GM18909 (cell line): ENCODE results near the gene KIF1C.

ENCODE experiments used
- ATAC-seq: cut with Tn5 transposase; IDR thresholded peaks from one replicate; pipeline ENCODE4 v1.9.1; 2021; ENCODE audit warnings: mild to moderate bottlenecking; ENCODE audit not compliant: unreplicated experiment, poor library complexity

KIF1C gene

DNA sequence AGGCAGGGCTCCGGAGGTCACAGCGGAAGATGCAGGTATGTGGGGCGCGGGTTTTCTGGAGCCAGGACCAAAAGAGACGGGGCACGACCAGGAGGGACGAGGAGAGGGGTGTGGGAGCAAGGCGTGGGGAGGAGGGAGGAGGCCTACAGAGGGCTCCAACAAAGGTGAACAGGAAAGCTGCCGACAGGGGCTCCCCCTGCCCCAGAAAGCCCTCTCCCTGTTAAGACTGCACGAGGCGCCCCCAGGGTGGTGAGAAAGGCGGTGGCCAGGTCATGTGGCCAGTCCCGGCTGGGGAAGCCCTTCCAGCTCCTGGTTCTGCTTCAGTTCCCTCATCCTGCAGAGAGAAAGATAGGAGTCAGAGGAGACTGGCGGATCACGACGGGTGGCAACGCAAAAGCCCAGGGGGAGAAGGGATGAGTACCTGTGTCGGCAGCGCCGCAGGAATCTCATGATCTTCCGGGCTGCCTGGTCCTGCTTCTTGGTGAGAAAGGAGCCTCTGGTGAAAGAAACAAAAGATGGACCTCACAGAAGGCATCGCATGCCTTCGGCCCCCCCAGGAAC, 29.2 kb upstream of the KIF1C start:
- no peak for ATAC-seq

GRCh38 chr17:4969047-4969550, 28.7 kb upstream of the KIF1C start:
- ATAC-seq = no peak

GRCh38 chr17:4969551-4970173, 28.1 kb upstream of the KIF1C start:
- ATAC-seq = no peak

DNA sequence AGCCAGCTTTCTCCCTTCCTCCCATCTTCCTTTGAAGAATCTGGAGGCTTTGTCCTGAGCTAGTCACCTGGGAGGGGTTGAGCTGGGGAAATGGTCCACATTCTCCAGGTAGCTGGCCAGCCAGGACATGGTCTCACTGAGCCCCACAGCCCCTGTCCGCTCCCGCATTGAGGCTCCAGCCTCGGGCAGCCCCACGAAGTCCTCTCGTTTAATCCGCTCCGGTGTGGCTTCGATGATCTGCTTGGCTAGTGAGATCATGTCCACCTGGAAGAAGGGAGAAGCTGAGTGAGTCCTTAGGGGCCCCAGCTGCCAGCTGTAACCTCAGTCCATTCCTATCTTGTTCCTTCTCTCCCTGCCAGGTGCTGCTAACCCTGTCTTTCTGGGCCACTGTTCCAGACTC, 27.5 kb upstream of the KIF1C start:
- no peak for ATAC-seq

GRCh38 chr17:4971826-4972225, 25.9 kb upstream of the KIF1C start:
- ATAC-seq = no peak

DNA sequence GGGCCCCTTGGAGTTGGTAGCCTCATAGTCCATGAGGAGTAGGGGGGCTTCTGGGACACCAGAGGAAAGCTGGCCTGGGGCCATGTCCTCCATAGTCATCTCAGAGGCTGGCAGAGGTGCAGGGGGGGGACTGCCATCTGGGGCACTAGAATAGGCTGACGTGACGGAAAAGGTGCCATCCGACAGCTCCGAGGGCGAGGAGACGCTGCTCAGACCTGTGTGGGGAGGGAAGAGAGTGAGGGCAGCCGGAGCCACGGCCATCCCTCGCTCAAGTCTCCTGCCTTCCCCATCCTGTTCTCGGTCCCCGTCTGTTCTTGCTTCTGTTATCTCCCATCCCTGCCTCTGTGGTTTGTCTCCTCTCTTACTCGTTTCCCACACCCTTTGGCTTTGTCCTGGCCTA, 25.4 kb upstream of the KIF1C start:
- ATAC-seq = no peak

DNA sequence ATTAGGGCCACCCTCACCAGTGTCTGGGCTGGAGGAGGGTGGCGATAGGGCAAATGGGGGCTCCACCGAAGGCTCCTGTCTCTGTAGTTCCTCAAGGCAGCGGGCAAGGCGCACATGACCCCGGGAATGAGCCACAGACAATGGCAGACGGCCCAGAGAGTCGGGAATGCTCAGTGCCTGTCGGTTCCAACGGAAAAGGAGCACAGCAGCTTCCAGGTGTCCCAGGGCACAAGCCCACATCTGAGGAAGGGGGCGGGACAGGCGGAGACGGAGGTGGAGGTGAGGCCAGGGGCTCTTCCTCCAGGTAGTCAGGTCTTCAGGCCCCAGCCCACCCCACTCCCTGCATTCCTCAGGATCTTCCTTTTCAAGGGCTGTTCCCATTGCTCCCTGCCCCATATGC, 25.0 kb upstream of the KIF1C start:
- no peak for ATAC-seq

- ATAC-seq = no peak
Measured at GRCh38 chr17:4973256-4974114, 24.3 kb upstream of the KIF1C start.

DNA sequence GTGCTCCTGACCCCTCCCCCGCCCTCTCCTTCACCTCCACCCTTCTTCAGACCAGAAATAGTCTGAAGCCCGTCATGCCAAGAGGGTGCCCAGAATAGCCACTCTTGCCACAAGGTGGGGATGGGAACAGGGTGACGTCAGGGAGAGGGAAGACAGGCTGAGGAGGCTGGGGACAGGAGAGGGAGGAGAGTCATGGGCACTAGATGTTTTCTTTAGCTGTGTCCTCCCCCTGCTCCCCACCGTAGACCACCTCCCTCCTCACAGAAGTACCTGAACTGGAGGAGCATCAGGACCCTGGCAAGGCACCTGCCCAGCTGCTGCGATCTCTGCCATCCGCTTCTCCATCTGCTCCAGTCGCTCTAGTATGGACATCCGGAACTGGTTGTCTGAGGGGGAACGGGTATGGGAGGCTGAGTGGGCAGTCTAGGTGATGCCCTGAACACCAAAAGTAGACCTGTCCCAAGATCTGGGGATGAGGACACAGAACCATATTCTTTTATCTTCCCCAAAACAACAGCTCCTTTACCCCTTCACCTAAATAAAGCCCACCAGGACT, 23.6 kb upstream of the KIF1C start:
- ATAC-seq = no peak

DNA sequence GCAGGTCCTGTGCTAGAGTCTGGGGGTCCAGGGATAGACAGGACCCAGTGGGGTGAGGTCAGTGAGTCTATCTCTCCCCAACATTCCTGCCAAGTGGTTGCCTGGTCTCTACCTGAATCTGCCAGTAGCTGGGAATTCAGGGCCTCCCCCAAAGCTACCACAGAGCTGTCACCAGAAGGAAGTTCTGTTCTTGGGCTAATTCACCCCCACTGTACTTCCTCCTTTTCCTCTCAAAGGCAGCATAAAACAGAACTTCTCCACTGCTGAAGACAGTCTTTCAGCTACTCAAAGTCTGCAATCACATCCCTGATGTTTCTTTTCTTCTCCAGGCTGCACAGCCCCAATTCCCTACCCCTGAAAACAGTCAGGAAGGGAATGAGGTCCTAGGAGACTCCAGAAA, 19.0 kb upstream of the KIF1C start:
- ATAC-seq = no peak

GRCh38 chr17:4980644-4981216, 17.0 kb upstream of the KIF1C start:
- no peak for ATAC-seq

- no peak for ATAC-seq
Measured at GRCh38 chr17:4982305-4982704, 15.4 kb upstream of the KIF1C start.

DNA sequence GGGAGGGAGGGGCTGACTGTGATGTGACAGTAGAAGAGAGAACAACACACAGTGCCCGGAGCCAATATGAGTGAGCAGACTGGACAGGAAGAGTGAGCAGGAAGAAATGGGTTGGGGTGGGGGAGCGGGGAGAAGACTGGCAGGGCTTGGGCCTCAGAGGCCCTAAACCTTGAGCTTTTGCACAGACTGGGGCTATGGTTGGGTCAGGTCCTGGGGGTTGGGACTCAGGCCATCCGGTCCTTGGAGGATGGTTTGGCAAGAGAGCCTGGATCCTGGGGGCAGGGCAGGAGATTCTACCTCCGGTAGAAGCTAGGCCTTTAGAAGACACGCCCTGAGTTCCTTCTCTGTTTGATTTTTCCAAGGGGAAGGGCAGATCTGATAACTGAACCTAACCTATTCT, 11.3 kb upstream of the KIF1C start:
- no peak for ATAC-seq

DNA sequence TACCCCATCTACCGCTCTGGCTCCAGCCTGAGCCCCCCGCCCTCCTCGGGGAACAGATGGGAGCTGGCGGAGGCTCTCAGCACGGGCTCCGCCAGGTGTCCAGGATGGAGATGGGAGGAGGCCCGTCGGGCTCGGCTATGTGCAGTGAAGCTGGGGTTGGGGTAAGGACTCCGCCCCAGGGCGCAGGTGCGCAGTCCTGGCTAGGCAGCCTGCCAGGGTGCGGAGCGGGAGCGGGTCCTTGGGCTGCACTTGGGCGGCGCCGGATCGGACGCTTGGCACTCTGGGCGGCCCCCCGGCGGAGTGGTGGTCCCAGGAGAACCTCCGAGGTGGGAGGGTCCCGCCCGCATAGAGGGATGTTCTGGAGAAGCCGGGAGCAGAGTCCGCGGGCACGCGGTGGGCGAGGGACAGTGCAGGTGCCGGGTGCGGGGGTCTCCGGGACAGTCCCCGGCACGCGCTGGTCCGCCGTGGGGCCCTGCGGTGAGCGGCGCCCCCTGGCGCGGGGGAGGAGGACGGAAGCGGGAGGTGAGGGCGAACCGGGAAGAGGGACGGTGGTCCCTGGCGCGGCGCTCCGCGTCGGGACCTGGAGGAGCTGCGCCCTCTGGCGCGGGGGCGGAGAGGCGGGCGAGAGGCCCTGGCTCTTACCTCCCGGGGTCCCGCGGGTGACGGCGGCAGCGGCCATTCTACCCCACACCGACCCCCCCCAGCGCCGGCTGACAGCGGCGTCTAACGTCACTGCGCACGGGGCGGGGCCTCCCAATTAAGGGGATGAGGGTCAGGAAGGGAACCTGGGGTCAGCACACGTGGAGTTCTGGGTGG, 10.6 kb upstream of the KIF1C start, which contains the start of gene CAMTA2:
CAMTA2 (minus strand) TSS at position 725 of the 816 bp plus-strand sequence. CDS start 1,453 bp downstream, outside the sequence.
- ATAC-seq = peak; percentile 67

DNA sequence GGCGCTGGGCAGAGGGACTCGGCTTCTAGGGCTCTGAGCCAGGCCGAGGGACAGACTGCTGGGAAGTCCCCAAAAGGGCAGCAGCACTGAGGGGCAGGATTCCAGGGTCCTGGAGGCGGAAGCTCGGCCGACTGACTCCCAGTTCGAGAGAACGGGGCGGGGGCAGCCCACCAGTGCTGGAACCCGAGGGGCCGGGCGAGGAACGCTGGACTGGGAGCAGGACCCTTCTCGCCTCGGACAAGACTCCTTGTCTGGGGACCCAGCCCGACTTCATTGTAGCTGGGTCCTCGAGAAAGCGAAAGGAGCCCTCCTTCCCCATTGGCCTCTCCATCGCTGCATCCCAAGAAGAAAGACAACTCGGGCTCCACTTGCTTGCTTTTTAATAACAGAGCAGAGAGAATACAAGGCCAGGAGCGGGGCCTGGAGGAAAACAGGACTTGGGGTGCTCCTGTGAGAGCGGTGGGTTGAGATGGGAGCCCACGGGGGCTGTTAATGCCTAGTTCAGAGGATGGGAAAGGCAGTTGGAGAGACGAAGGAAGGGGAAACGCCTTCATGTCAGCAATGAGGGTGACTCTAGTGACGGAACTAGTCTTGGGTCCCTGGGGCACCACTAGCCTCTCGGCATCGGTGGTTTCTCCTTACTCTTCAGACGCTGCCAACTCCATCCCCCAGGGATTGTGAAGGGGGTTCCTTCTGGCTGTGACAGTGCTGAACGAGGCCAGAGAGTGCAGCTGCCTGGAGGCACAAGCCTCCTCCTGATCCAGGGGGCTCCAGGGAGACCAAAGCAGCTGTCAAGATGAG, 9.8 kb upstream of the KIF1C start:
- ATAC-seq = peak; percentile 18

DNA sequence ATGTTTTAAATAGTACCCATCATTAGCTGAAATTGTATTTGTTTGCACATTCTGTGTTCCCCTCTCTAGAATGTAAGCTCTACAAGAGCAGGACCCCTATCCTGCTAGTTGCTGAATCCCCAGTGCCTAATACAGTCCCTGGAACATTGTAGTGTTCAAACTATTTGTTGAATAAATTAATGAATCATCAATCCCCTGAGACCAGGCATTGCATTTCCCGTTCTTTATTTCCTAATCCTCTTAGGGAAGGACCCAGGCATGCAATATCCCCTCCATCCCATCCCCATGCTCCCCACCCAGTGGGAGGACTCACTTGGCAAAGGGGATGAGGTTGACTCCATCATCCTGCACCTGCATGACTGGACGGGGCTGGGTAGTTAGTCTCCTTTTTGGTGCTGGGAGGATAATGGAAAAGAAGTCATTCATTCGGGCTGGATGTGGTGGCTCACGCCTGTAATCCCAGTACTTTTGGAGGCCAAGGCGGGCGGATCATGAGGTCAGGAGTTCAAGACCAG, 3.6 kb upstream of the KIF1C start:
- ATAC-seq = no peak

GRCh38 chr17:4998027-4998731, 429 bp downstream of the KIF1C start:
- peak; percentile 15 for ATAC-seq

DNA sequence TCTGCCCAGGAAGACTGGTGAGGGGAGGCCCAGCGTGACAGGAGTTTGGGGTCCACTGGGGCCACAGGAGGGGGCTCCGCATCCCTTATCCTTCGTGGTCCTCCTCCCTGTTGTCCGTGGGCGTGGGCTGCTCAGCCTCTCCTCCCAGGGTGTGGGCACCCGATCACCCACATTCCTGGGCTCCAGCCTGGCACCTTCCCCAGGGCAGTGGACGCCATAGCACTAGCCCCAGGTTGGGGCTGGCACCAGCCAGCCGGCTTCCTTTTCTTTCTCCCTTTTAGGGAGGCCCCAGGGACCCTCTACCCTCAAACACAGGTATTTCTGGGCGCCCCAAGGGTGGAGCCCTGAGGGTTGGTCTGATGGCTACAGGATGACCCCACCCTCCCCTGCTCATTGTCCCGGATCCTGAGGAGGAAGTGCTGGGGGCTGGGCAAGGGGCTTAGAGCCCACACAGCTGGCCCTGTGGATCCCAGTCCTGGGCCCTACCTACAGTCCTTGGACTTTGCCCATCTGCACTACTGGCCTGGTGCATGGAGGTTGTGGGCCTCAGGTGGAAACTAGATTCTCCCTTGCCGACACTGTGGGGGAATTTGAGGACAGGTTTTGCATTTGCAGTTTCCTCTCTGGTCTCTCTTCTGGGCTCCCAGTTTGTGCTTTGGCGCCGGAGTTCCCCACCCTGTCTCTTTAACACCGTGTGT, 1.1 kb downstream of the KIF1C start:
- ATAC-seq = no peak
